HG03025 (cell line): ENCODE data around the gene MIPOL1.

Experiments
- ATAC-seq: cut with Tn5 transposase; IDR thresholded peaks from one replicate; pipeline ENCODE4 v1.9.1; 2021; ENCODE audit warnings: mild to moderate bottlenecking, moderate library complexity; ENCODE audit not compliant: unreplicated experiment, low FRiP score

The MIPOL1 gene

GRCh38 chr14:37579274-37579673 lies 381.5 kb downstream of the MIPOL1 start:
- no peak for ATAC-seq

- no peak for ATAC-seq
Measured at GRCh38 chr14:37580146-37580545, 382.4 kb downstream of the MIPOL1 start.

- no peak for ATAC-seq
Measured at GRCh38 chr14:37583358-37584210, 385.8 kb downstream of the MIPOL1 start.

- no peak for ATAC-seq
Measured at GRCh38 chr14:37584211-37585100, 386.7 kb downstream of the MIPOL1 start.

GRCh38 chr14:37585101-37585511 lies 387.4 kb downstream of the MIPOL1 start:
- ATAC-seq: no peak

- no peak for ATAC-seq
Measured at GRCh38 chr14:37585971-37586796, 388.4 kb downstream of the MIPOL1 start.

GRCh38 chr14:37586797-37587130 lies 389.0 kb downstream of the MIPOL1 start:
- ATAC-seq: no peak

GRCh38 chr14:37587131-37587803 lies 389.5 kb downstream of the MIPOL1 start:
- no peak for ATAC-seq

GRCh38 chr14:37587881-37588666 lies 390.3 kb downstream of the MIPOL1 start:
- no peak for ATAC-seq

- ATAC-seq: no peak
Measured at GRCh38 chr14:37588667-37588955, 390.9 kb downstream of the MIPOL1 start.

- no peak for ATAC-seq
Measured at GRCh38 chr14:37588956-37589714, 391.4 kb downstream of the MIPOL1 start.

- no peak for ATAC-seq
Measured at GRCh38 chr14:37589715-37590427, 392.1 kb downstream of the MIPOL1 start.

- no peak for ATAC-seq
Measured at GRCh38 chr14:37590428-37591139, 392.8 kb downstream of the MIPOL1 start.

GRCh38 chr14:37591311-37591940 lies 393.7 kb downstream of the MIPOL1 start:
- ATAC-seq: no peak

GRCh38 chr14:37591941-37592481 lies 394.3 kb downstream of the MIPOL1 start:
- ATAC-seq: no peak

- no peak for ATAC-seq
Measured at GRCh38 chr14:37592482-37593408, 395.0 kb downstream of the MIPOL1 start.
